Measurements from ENCODE around the gene TRAF7. TPM values are rescaled to one million over a fixed set of nuclear protein-coding genes. Genes with fewer than 3 reads are reported as not detected.
"Not testable (repeated sequence)": the region's sequence is repeated elsewhere in the genome, so short reads cannot be mapped to it uniquely, and the experiment has no call there.

TRAF7 gene
- total RNA-seq, 2 donors from 2014 or later = 56.7 to 62.0 TPM

DNA sequence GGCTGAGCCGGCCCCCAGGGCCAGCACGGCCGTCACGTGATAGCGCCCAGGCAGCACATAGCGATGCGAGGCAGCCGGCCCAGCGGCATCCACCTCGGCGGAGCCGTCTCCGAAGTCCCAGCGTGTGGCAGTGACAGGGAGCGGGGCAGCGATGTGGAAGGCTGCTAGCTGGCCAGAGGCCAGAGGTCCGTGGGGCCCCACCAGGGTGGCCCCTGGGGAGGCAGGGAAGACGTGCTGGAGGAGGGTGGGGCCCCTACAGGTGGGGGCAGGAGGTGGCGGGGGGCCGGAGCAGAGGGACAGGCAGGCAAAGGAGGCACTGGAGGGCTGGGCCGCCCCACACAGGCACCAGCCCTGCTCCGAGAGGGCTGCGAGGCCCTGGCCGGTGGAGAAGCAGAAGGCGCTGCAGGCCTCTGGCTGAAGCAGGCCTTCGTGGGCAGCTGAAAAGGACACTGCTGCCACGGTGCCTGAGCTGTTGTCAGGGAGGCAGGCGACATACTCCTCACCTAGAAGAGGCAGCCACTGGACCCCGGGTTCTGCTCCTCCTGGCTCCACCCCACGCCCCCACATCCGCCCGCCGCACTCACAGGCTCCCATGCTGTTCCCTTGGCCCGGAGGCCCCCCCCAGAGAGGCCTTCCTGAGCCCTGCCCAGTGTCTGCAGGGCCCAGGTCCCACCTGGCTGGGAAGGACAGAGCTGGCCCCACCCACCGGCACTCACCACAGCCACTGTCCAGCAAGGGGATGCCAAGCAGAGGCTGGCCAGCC, 37.4 kb upstream of the TRAF7 start:
- intact Hi-C loops (cut with DNase I); DNase-seq (ENCODE audit: low spot score): not testable (repeated sequence)

DNA sequence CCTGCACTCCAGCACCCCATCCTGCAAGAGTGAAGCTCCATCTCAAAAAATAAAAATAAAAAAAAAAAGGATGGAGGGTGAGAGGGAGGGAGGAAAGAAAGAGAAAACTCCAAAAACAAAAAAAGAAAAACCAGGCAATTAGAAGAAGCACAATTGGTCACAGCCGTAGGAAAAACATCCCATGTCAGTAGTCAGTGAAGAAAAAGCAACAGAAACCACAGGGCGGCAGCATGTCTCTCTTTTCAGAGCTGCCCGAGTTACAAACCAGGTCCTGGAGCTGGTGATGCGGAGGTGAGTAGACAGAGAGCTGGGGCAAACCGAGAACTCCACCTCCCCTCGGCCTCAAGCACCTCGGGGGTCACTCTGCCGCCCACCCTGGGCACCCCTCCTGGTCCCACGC, 34.3 kb upstream of the TRAF7 start:
- intact Hi-C loops (cut with DNase I); DNase-seq (ENCODE audit: low spot score): not testable (repeated sequence)

DNA sequence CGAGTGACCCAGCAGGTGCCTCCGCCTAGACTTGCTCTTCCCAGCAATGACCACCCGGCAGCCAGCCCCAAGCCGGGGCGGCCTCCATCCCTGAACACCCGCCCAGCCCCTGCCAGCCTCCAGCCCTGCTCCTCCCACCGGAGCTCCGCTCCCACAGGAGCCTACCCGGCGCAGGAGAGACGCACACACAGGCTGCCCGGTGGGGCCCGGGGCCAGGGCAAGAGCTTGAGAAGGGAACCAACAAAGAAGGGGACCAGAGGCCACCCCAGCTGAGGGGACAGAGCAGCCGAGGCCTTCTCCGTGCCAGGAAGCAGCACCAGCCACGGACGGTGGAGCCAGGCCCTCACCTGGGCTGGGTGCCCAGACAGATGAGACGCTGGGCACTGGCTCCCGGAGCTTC, 33.7 kb upstream of the TRAF7 start:
- intact Hi-C loops (cut with DNase I) = no loop called here
- DNase-seq (ENCODE audit: low spot score) = no peak

DNA sequence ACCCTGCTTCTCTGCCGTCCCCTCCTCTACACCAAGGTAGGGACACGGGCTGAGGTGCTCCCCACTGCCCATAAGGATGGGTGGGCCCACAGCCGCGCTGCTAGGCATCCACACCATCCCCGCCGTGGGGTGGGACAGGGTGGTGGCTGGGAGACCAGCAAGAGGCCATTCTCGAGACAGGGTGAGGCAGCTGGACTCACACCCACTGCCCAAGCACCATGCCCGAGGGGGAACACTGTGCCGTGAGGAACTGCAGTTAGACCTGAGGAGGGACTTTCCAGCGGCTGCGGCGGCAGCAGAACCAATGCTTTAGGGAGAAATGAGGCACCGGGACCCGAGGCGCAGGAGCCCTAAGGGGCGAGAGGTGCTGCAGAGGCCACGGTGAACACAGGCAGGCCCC, 33.2 kb upstream of the TRAF7 start:
- intact Hi-C loops (cut with DNase I) = no loop called here
- no peak for DNase-seq (ENCODE audit: low spot score)

DNA sequence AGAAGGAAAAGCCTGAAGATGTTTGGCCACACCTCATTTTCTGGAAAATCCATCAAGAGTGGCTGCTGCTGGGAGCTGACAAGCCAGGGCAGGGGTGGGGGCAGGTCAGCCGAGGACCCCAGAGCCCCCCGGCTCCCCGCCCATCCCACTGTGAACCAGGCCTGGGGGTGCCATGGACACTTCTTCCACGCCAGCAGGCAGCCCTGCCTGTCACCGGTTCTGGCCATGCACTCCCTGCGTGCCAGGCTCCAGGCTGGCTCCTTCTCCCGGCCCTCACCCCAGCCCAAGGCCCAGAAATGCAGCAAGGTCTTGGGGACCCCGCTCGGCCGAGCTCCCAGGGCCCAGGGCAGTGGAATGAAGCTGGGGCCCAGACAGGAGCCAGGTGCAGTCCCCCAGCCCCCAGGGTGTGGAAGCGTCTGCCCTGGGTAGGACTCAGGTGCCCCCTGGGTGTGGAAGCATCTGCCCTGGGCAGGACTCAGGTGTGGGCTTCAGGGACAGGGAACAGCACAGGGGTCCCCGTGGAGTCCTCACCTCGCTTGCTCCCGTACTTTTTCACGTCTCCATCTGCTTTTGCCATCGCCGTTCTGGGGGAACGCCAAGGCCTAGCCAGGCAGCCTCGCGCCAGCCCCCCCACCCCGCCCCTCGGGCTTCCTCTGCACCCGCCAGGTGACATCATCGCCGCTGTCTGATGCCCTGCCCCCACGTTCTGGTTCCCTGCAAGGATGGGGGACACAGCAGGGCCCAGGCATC, 32.5 kb upstream of the TRAF7 start:
- intact Hi-C loops (cut with DNase I); DNase-seq (ENCODE audit: low spot score): not testable (repeated sequence)

DNA sequence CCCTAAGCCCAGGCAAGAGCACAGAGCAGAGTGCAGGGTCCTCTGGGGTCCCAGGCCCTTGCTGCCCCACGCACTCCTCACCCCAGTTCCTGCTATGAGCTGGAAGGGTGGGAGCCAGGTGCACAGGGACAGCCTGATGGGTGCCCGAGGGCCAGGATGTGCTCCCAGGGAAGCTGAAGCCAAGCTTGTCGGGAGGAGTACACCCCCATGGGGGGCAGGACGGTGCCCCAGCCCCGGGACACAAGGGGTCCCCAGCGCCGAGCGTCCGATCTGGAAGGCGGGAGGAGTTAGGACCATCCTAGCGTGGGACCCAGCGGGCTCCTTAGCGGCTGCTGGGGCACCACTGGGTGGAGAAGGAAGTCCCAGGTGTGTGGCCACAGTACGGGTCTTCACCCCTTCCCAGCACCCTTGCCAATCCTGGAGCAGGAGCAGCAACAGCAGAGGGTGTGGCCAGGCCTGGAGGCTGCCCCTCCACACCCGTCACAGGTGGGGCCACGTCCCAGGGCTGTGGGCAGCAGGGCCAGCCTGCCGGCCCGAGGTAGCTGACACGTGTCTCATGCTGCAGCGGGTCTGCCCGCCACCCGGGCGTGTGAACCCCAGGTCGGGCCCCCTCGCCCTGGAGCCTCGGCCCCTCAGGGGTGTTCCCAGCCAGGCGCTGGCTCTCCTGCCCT, 31.7 kb upstream of the TRAF7 start:
- not testable (repeated sequence) for DNase-seq (ENCODE audit: low spot score)

DNA sequence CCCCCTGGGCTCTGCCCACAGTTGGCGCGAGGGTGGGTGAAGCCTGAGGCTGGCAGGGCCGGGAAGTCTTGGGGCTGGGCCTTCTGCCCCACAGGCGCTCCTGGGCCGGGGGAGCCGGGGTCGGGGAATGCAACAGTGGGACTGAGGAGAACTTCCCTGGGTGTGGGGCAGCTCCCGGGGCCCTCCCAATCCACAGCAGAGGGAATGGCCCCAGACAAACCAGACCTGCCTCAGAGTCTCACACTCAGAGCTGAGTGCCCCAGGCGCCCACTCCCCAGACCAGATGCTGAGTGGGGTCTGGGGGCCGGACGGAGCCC, 31.2 kb upstream of the TRAF7 start:
- intact Hi-C loops (cut with DNase I) = not testable (repeated sequence)

More for the DNA sequence above, 31.7 kb upstream of the TRAF7 start:
- intact Hi-C loops (cut with DNase I) = not testable (repeated sequence)

DNA sequence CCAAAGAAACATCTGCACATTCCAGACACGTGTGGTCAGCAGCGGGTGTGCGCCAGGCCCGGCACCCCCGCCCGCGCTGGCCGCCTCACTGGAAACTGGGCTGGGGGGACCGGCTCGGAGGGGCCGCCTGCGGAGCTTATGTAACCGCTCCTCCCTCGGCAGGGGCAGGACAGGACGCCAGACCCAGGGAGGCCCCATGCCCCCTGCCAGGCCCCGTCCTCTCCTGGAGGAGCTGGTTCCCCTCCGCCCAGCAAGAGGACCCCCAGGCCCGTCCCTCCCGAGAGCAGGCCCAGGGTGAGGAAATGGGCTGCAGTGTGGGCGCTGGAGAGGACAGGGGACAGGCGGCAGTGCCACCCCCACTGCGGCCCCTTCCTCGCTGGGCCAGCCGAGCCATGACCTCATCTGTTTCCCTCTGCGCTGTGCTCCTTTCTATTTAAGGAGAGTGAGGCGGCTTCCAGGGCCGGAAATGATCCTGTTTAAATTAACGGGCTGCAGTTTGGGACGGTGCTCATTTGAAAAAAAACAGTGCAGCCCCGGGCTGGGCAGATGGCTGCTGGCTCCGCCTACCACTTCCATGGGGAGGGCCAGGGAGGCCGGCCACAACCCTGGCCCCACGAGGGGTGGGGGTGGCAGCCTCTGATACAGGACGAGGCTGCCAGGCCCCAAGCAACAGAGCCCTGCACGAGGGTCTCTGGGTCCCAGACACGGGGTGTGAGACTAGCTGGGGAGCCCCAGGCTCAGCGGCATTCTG, 30.7 kb upstream of the TRAF7 start:
- peak; percentile 87 for DNase-seq (ENCODE audit: low spot score)
- intact Hi-C loops (cut with DNase I) = not testable (repeated sequence)

More for the DNA sequence above, 31.2 kb upstream of the TRAF7 start:
- not testable (repeated sequence) for DNase-seq (ENCODE audit: low spot score)

DNA sequence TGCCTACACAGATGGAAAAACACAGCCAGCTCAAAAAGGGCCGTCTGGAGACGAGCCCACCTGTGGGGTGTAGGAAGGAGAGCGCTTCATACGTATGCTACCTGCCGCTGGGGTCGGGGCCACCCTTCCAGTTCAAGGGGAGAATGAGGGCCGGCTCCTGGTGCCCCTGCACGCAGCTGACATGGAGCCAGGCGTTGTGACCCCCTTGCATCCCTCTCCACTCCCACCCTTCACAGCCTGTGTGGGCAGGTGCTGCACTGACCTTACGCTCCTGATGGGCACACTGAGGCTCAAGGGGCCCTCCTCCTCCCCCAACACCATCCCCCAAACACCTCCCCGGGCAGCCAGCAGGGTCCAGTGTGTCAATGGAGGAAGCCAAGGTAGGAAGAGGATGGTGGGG, 30.0 kb upstream of the TRAF7 start:
- DNase-seq (ENCODE audit: low spot score); intact Hi-C loops (cut with DNase I): not testable (repeated sequence)

DNA sequence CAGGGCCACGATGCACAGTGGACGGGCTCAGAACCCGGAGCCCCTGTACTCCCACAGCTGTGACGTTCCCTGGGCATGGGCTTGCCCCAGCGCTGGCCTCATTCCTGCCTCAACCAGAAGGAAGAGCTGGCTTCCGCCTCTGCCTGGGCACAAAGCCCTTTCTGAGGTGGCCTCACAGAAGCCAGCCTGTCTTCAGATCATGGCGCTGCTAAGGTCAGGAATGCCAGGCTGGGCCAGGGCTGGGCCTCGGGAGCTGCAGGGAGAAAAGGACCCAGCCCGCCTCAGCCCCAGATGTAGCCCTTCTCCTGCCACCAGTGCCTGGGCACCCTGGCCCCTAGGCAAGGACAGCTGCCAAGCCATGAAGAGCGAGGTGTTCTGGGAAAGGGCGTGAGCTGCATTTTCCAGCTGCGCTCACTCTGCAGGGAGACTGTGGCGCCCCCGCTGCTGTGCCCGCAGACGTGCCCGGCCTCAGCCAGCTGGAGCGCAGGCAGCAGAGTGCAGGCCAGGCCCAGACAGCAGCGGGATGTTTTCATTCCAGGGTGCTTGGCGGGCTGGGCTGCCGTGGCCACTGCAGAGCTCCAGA, 29.3 kb upstream of the TRAF7 start:
- DNase-seq (ENCODE audit: low spot score); intact Hi-C loops (cut with DNase I): not testable (repeated sequence)

DNA sequence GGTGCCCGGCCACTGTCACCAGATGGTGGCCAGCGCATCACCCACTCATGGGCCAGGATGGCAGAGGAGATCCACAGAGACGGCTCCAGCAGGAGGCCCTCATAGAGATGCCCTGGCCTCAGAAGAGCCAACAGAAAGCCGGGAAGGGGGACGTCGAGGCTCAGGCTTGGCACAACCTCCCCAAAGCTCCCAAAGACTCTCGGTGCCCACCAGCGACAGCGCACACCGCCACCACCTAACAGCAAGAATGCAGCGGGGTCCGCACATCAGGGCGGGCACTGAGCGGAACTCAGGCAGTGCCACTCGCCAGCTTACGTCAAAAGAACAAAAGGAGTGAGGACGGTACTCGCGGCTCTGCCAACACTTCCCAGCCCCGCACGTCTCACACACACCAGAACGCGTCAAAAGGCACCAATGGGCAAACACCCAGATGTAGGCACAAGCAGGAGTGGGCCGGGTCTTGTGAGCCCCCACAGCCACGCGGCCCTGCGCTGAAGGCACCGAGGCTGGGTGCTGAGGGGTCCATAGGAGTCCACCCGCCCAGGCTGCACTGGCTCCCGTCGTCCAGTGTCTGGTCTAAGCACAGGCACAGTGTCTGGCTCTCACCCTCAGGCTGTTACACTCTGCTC, 28.5 kb upstream of the TRAF7 start:
- DNase-seq (ENCODE audit: low spot score); intact Hi-C loops (cut with DNase I): not testable (repeated sequence)

DNA sequence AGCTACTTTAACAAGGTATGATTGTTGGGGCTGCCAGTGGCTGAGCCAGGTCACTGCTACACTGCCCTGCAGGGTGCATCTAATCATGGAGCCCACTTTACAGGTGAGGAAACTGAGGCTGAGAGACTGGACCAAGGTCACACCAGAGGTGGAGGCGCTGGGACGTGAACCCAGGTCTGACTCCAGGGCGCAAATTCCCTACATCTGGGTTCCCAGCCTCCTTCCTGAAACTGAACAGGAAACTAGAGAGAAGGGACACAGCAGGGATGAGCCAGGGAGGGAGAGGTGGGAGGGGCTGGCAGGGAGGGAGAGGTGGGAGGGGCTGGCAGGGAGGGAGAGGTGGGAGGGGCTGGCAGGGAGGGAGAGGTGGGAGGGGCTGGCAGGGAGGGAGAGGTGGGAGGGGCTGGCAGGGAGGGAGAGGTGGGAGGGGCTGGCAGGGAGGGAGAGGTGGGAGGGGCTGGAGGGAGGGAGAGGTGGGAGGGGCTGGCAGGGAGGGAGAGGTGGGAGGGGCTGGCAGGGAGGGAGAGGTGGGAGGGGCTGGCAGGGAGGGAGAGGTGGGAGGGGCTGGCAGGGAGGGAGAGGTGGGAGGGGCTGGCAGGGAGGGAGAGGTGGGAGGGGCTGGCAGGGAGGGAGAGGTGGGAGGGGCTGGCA, 27.8 kb upstream of the TRAF7 start:
- DNase-seq (ENCODE audit: low spot score); intact Hi-C loops (cut with DNase I): not testable (repeated sequence)

DNA sequence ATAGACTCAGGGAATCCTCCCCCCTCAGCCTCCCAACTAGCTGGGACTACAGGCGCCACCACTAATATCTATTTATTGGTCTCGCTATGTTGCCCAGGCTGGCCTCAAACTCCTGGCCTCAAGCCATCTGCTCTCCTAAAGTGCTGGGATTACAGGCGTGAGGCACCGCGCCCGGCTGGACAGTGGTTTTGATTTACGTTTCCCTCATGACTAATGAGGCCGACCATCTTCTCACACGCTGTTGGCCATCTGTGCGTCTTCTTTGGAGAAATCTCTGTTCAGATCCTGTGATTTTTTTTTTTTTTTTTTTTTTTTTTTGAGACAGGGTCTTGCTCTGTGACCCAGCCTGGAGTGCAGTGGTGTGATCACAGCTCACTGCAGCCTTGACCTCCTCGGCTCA, 26.3 kb upstream of the TRAF7 start:
- DNase-seq (ENCODE audit: low spot score); intact Hi-C loops (cut with DNase I): not testable (repeated sequence)

DNA sequence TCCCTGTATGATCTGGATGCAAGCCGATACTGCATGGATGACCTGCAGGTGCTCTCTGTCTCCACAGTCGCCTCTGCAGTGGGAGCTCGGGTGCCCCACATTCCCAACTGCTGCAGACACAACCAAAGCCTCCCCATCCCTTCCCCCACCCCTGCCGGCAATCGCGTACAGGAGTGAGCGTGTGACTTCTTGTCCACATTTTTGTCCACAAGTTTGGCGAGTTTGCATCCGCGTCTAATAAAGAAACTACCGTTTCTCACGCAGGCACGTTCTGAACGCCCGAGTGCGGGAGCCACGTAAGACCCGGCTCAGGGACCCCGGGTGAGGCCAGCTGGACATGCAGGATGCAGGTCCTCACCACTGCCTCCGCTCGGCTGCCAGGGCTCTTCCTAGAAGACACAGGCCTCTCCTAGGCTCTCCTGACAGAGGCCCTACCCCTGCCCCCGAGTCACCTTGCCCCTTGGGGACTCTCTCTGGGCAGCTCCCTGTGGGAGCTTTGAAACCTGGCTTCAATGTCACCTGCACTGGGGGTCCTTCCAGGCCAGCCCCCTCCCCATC, 25.6 kb upstream of the TRAF7 start:
- not testable (repeated sequence) for DNase-seq (ENCODE audit: low spot score)

DNA sequence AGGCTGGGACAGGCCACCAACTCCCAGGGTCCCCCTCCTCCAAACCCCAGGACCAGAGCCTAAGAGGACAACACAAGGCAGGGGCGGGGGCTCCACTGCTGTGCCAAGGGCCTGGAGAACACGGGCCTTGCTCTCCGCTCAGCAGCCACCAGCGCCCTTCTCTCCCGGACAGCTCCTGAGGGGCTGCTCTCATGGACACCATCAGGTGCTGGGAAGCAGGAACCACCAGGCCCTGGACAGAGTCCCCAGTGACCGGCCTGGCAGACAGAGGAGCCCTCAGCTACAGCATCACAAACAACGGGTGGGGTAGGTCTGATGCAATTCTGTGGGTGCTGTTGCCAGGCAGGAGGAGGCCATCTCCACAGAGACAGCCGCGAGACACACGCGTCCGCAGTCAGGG, 21.8 kb upstream of the TRAF7 start:
- intact Hi-C loops (cut with DNase I); DNase-seq (ENCODE audit: low spot score): not testable (repeated sequence)

More for the DNA sequence above, 25.6 kb upstream of the TRAF7 start:
- intact Hi-C loops (cut with DNase I) = not testable (repeated sequence)

DNA sequence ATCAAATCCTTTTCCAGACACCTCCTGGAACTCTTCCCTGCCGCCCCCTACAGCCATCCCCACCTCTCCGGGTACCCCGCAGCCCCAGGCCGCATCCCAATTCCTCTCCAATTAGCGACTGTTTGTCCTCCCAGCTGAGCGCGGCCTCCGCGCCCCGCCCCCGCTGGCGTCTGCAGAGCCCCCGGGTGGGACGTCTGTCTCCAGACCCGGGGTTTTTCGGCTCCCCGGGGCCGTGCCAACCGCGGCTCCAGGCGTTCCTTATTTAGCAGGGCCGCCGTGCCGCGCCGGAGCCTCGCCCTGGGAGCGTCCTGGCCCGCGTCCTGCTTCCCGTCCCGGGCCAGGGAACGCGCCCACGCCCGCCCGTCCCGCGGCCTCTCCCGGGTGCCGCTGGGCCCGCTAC, 20.5 kb upstream of the TRAF7 start:
- DNase-seq (ENCODE audit: low spot score) = peak; percentile 86

DNA sequence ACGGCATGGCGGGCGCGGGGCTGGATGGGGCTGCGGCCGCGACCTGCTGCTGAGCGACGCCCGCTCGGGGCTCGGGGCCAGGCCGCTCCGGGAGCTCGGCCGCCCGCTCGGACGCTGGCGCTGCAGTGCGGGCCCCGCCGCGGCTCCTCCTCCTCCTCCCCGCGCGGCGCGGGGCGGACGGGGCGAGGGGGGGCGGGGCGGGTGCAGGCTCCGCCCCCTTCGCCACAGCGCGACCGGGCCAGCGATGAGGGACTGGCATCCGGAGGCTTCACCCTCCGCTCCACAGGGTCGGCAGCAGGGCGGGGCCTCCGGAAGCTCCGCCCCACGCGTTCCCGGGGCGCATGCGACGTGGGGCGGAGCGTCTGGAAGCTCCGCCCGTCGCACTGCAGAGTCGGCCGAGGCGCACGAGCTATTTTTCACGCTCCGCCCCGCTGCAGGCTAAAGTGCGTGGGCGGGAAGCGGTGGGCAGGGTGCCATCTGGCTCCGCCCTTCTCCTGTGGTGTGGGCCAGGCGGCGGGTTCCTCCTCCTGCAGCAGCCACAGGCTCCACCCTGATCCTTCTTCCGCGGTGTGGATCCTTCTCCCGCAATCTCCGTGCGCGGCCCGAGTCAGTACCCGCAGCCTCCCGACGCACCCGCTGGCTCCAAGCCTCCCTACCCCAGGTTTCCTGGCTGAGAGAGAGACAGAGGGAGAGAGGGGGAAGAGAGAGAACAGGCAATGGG, 19.7 kb upstream of the TRAF7 start, which contains the start of gene PKD1:
Gene PKD1, minus strand, starts transcription at position 129 of the 721 bp plus-strand sequence. CDS start 209 bp downstream, outside the sequence.
- intact Hi-C loops (cut with DNase I) = not testable (repeated sequence)
- DNase-seq (ENCODE audit: low spot score) = peak; percentile 99

More for the DNA sequence above, 20.5 kb upstream of the TRAF7 start:
- intact Hi-C loops (cut with DNase I) = not testable (repeated sequence)

Data from posterior vena cava (tissue), 2 donors.